GM21619 (cell line): ENCODE data around the gene SLC49A4.

Experiments used
- ATAC-seq: cut with Tn5 transposase; IDR thresholded peaks from one replicate; pipeline ENCODE4 v1.9.1; 2021; ENCODE audit not compliant: unreplicated experiment

Gene SLC49A4

DNA sequence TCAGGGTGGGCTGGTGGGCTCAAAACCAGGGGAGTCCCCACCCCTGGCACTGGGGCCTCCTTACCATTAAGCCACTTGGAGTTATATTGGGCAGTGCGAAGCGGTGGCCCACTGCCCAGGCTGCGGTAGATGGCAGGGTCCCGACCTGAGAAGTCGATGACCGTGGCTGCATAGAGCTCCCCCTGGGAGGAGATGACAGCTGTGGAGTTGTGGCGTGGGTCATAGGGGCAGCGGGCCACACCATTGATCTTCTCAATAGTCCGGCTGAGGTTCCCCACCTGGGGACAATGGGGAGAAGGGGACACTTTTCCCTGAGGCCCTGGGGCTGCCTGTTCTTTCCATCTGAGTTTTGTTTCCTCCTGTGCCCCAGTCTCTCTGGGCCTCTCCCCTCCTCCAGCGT, 132.9 kb downstream of the SLC49A4 start:
- no peak for ATAC-seq

DNA sequence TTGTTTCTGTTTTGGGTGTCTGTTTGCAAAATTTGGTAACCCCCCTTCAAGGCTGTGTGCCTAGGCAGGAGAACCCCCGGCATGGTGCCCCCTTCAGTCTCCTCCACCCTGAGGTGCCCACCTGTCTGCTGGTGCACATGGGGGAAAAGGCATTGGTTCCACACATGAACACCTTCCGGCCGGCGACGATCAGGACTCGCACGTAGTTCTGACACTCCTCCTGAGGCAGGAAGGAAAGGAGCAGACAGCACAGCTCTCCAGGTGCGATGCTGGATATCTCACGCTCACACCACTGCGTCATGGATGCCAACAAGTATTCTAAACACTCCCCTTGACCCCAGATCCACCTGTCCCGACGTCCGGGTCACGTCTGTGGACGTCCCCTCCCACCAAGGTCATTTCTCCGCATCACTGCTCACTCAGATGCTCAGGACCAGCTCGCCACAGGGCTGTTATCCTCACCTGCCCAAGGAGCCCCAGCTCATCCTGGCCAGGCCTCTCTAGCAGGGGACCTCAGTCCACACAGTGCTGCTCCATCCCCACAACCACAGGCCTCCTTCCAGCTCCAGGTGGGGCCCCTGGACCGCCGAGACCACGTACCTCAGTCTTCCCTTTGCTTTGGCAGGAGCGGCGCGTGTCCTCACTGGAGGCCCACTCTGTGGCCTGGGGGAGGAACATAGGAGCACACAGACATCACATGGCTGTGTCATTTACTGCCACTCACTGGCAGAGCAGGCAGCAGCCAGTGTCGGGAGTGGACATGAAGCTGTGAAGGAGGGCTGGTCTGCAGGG, 133.7 kb downstream of the SLC49A4 start:
- no peak for ATAC-seq

DNA sequence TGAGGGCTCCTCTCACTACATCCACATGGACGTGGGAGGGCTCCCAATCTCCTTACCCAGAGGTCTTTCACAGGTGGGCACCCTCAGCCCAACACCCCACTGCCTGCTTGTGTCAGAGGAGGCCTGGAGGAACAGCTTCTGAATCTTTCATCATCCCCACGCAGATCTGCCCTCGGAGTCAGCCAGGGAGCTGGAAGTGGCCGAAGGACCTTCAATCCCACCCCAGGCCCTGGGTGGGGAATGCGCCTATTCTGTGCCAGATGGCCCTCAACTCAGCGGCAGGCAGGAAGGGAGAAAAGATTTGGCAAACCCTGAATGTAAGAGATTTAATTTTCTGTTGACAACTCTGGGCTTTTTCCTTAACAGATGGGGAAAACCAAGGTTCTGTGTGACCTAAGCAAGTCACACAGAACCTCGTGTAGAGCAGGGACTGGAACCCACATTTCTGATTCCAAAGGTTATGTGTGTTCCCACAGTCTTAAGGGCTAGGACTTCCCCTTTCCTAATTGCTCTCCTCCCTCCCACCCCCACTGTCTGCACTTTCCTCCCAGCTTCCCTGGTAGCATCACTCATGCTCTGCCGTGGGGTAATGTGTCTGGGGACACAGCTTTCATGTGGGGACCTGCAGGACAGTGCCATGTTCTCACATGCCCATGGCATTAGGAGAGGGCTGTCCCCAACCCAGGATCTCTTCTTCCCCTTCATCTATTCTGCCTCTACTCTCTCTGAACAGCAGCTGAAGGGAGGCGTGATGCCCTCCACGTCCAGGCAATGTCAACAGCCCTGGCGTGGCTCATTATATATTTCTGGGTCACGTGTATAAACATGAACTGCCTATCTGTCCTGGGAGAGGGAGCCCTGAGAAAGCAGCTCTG, 134.6 kb downstream of the SLC49A4 start:
- no peak for ATAC-seq

DNA sequence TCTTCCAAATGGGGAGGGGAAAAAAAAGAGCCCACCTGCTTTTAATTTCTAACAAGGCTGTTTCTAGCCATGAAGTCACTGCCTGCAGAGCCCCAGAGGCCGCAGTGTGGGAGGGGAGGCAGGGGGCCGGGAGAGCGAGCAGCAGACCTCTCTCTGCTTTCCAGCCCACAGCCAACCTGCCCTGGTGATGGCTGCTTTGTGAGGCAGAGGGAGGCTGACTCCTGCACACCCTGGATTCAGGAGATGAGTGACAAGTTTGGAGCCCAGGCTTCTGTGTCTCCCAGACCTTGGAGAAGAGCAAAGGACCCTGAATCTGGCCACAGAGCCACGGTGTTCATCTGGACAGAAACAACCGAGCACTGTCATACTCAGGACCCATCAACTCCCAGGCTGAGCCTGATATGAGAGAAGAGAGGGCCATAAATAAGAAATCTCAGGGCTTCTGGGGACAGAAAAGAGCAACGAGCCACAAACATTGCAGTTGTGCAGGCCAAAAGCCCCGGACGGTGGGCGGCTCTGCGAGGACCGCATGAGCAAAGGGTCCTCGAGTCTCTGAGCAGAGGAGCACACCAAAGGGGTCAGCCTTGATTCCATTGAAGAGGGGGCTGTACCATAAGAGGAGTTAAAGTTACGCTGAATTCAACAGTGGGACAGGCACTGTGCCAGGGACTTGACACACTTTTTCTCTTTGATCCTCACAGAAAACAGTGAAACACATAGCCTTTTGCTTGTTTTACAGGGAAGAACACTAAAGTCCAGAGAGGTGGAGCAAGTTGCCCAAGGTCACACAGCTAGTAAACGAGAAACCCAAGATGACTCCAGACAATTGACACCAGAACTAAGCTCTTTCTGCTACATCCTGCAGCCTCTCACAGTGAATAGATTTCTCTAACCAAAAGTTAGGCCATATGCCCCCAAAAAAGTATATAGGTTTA, 135.5 kb downstream of the SLC49A4 start:
- no peak for ATAC-seq
